CD4-positive, alpha-beta T cell treated with Interleukin-15 for 4 hours (primary cell): ENCODE results near the gene IPO4.
"Not testable (repeated sequence)": the region's sequence is repeated elsewhere in the genome, so short reads cannot be mapped to it uniquely, and the experiment has no call there.

ENCODE experiments used
- DNase-seq: peaks from one replicate; pipeline ENCODE4 v3.0.0-alpha.2; 2020; ENCODE audit warnings: low spot score

Gene IPO4, protein sequence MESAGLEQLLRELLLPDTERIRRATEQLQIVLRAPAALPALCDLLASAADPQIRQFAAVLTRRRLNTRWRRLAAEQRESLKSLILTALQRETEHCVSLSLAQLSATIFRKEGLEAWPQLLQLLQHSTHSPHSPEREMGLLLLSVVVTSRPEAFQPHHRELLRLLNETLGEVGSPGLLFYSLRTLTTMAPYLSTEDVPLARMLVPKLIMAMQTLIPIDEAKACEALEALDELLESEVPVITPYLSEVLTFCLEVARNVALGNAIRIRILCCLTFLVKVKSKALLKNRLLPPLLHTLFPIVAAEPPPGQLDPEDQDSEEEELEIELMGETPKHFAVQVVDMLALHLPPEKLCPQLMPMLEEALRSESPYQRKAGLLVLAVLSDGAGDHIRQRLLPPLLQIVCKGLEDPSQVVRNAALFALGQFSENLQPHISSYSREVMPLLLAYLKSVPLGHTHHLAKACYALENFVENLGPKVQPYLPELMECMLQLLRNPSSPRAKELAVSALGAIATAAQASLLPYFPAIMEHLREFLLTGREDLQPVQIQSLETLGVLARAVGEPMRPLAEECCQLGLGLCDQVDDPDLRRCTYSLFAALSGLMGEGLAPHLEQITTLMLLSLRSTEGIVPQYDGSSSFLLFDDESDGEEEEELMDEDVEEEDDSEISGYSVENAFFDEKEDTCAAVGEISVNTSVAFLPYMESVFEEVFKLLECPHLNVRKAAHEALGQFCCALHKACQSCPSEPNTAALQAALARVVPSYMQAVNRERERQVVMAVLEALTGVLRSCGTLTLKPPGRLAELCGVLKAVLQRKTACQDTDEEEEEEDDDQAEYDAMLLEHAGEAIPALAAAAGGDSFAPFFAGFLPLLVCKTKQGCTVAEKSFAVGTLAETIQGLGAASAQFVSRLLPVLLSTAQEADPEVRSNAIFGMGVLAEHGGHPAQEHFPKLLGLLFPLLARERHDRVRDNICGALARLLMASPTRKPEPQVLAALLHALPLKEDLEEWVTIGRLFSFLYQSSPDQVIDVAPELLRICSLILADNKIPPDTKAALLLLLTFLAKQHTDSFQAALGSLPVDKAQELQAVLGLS

DNA sequence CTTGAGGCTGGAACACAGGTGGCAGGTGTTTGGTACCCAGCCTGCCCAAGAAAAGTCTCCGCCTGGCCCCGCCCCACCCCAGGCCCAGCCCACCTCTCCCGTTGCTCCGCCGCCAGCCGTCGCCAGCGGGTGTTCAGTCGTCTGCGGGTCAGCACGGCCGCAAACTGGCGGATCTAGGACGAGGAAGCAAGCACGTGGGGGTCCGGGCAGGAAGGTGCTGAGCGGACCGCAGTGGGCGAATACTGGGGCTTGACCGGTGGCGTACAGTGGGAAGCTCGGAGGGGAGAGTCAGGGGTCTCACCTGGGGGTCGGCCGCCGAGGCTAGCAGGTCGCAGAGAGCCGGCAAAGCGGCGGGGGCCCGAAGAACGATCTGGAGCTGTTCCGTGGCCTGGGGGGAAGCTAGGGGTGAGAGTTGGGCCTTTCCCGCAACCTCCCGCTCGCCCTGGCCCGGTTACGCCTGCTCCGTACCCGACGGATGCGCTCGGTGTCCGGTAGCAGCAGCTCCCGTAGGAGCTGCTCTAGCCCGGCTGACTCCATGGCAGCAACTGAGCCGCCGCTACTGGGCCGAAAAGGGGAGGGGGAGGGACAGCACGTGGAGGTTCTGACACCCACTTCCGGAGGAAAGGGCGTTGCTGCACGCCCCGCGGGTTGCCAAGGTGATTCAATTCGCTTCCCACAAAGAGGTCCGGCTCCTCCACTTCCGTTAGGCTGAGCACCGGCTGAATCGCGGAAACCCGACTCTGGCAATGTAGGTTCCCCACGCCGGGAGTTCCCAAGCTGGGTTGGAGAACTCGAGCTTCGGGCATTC is at the start of gene IPO4:
IPO4 (minus strand) TSS at position 566 of the 808 bp plus-strand sequence; CDS start at position 537, 29 bp downstream.
- peak; percentile 97 for DNase-seq

DNA sequence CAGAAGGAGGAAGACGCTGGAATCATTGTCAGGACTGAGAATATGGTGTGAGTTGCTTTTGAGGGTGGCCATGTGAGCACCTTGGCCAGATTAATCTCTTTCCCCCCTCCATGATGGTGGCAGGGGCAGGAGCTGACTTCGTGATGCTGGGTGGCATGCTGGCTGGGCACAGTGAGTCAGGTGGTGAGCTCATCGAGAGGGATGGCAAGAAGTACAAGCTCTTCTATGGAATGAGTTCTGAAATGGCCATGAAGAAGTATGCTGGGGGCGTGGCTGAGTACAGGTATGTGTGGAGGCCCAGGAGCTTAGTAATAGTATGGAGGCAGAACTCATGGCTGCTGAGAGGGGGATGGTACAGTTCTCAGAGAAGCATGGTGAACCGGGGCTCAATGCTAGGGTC is 49.5 kb upstream of the IPO4 start:
- DNase-seq = no peak

DNA sequence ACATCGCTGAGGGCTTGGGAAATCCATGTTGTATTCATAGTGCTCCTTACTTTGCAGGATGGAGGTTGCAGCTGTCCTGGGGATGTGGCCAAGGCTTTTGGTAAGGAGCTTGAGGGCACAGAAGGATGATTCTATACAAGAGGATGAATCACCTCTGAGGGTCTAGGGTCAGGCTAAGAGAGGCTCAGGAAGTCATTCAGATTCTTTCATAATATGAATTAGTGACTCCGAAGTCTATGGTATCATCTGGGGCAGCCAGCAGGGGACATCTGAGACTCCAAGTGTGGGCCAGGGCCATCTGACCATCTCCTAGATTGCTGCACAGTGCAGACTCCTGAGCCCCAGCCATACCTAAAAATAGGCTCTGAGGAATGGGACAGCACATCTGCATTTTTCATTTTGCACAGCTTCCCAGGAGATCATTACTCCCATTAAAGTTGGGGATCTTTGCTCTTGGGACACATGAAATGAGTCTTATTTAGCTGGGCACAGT is 48.9 kb upstream of the IPO4 start:
- no peak for DNase-seq

DNA sequence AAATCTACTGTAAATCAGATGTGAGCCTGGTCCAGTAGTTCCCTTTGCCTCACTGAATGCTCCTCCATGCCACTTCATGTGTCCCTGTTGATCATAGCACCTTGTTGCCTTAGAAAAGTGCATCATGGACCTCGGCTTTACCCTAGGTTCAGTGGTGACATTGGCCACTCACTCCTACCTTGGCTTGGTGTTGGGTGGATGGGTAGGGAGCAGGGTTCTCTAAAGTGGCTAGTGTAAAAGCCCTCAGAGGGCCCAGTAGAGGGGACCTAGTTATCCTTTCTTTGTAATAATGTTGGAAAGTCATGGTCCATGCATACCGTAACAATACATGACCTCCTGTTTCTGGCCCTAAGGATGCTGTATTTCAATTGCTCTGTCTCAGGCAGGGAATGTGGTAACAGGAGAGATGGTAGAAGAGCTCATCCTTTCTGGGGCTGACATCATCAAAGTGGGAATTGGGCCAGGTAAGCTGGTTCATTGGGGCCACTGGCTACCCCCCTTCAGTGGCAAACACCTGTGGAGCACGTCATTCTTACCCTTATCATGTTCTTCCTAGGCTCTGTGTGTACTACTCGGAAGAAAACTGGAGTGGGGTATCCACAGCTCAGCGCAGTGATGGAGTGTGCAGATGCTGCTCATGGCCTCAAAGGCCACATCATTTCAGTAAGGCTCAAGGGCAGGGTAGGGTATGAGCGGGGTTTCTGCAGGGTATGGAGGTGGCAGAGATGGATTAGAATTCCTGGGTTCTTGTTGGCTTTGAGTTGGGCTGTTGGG is 48.3 kb upstream of the IPO4 start:
- no peak for DNase-seq

DNA sequence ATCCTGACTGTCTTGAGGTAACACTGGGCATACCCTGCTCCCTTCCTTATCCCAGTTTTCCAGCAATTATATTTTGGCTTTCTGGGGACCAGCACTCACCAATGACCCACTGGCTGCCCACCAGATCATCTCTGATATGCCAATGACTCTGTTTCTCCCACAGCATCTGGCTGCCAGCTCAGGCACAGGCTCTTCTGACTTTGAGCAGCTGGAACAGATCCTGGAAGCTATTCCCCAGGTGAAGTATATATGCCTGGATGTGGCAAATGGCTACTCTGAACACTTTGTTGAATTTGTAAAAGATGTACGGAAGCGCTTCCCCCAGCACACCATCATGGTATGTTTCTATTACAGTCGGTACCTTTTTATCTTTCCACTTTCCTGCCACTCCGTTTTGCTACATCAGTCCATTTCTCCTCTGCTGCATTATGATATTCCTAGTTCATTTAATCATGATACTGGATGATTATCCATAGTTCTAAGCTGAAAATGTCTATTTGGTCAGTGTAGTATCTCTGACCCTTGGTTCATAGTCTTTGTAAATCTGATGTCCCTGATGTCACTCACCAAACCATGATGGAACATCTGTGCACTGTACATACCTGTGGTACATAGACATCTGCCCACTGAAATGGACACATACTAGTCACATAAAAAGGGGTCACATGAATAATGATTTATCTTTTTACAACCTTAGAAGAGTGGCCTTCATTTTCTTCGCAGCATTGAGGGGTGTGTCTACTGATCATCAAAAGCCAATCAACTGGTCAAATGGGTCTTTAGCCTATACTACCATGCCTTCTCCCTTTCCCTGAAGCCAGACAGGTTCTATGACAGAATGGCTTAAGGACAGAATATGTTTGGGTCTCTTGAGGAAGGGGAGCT is 47.4 kb upstream of the IPO4 start:
- no peak for DNase-seq

DNA sequence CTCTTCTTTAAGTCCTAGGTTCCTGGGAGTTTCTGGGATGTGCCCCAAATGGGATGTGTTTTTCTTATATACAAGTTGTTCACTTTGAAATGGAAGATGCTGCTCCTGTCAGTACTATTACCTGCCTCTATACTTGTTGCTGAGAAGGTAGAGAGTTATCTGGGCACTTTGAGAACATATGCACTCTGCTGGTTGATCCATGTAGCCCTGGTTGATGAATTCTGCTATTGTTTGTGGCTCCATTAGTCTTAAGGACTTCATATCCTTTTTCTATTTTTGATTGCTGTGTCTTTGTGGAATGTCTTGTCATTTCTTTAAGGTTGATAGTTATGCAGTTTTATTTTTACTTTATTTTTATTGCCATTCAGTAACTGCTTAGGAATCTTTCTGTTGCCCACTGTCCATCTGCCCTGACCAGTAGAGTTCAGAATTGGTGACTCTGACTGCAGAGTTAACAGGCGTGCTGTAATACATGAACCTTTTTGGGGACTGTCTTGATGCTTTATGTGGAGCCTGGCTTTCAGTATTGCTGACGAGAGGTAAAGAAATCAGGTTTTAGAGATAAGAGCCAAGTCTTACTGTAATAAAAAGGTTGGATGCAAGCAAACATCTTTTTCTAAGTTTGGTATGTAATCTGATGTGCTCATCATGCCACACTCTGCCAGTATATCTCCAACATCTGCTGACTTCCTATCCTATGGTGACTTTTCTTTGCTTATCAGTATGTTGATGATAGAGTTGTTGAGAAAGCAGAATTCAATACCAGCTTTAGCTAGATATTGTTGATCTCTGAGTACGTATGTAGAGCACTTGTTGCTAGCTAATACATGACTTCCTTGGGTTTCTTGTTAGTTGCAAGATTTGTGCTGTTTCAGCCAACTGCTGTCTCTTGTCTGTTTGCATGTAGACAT is 45.7 kb upstream of the IPO4 start:
- DNase-seq = no peak

DNA sequence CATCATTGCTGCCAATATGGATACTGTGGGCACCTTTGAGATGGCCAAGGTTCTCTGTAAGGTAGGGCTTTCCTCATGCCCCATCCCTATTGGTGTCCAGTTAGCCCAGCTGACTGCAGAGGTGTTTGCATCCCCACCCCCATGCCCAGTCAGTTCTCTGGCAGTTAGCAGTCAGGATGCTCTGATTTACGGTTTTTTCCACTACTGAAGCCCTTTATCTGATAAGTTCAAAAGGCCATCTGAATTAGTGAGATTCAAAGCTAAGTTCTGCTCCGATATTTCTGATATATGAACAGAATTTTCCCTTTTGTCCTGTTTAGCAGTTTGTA is 44.9 kb upstream of the IPO4 start:
- DNase-seq = no peak

DNA sequence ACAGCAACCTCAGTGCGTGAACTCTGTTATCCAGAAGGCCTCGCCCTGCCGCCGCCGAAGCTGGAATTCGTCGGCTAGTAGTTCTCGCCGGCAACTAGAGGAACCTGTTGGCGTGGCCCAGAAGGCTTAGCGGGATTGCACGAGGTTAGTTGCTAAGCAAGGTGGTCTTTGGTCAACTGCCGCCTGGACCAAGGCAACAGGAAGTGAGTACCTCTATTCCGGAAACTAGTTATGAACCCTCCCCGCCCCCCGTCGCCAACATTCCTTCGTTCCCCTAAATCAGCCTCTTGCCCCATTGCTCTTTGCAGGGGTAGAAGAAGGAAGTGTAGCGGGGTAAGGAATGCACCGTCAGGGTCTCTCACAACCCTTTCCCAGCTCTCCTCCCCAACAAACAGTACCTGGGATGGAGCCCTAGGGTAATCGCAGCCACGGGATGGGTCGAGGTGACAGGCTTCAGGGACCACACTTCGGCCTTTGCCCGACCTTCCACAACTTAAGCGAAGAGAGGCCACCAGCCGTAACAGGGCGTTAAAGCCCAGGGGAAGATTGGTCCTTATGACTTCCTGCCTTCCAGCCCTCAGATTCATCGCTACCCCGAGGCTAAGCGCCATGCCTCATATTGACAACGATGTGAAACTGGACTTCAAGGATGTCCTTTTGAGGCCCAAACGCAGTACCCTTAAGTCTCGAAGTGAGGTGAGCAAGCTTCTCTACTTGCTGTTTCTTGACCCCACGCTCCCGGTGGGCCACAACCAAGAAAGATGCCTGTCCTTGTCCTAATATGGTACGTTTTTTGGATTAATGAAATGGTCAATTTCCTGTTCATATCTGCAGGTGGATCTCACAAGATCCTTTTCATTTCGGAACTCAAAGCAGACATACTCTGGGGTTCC is 44.3 kb upstream of the IPO4 start, which contains the start of gene GMPR2:
GMPR2 (plus strand) TSS at position 285 of the 893 bp plus-strand sequence; CDS start at position 610, 325 bp downstream.
- DNase-seq = no peak

DNA sequence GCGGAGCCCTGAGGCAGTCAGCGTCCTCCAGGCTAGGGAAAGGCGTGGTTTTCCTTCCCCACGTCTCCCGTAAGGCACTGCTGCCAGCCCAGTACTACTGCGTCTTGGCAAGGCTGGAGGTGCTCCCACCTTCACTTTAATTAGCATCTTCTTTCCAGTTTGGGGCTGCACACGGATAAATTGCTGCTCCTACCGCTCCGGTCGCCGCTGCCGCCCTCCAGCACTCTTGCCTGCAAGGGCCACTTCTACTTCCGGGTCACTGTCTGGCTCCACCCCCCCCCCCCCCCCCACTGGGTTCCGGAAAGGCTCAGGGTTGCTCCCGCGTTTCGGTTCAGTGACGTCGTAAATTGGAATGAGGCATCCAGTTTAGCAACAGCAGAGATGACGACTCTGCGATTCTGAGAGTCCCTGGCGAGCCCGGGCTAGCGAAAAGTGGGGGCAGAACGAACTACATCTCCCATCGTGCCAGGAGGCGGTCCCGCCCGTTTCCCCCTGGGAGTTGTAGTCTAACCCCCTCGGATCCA is 43.6 kb upstream of the IPO4 start, which contains the start of gene NEDD8:
NEDD8 (minus strand) TSS at position 247 of the 524 bp plus-strand sequence; CDS start at position 147, 100 bp downstream.
- peak; percentile 87 for DNase-seq

DNA sequence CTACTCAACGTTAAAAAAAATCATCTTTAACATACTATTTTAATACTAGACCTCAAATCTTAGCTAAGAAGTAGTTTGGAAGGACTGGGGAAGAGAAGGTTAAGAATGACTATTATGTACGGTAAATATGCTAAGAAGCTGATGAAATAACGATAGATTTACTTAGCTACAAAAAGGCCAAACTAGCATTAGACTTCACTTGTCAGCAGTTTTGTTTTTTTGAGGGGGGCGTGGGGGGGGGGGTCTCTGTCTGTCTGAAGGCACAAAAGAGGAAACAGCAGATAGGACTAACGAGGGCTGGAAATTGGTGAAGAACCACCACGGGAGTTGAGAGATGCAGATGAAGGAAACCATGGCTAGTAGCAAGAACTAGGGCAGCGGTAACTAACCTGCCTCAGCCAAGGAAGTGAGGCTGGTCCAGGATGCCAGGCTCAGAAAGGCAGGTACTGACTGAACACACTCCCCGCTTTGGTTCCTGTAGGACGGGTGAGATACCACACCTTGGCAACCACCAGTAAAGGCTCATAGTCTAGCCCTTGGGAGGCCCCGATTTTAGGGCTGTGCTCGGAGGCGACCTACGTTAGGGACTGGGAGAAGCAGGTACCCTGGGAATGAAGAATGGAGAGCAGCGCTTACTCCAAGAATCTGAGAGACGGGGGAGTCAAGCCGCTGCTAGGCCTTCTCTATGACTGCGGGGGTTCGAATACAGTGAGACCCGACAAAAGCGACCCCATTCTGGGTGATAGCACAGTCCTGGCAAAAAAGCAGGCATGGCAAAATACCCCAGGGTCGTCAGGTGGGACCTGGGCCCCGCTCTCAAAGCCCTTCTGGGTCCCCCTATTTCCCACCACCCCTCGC is 42.9 kb upstream of the IPO4 start:
- peak; percentile 12 for DNase-seq

DNA sequence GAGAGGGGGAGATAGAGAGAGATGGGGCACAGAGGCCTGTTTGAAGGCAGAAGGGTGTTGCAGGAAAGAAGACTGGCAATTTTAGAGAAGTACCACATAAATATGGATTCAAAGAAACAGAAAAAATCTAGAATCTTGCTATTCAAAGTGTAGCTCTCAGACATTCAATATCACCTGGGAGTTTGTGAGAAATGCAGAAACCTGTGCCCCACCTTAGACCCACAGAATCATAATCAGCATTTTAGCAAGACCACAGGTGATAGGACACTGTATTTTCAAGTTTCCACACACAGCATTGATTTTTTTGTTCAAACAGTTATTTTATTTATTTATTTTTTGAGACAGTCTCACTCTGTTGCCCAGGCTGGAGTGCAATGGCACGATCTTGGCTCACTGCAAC is 40.3 kb upstream of the IPO4 start:
- DNase-seq = no peak

DNA sequence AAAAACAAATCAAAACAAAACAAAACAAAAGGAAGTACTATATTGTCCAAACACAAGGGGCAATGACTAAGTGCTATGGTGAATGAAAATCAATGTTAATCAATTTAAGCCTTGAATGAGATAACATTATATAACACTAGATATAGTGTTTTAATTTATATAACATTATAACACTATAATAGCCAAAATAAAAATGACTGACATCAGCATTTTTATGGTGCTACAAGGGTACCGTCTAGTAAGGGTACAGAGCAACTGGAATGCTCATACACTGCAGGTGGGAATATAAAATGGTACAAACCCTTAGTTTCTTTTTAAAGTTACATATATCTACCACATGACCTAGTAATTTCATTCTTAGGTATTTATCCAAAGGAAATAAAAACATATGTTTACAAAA is 37.9 kb upstream of the IPO4 start:
- no peak for DNase-seq

DNA sequence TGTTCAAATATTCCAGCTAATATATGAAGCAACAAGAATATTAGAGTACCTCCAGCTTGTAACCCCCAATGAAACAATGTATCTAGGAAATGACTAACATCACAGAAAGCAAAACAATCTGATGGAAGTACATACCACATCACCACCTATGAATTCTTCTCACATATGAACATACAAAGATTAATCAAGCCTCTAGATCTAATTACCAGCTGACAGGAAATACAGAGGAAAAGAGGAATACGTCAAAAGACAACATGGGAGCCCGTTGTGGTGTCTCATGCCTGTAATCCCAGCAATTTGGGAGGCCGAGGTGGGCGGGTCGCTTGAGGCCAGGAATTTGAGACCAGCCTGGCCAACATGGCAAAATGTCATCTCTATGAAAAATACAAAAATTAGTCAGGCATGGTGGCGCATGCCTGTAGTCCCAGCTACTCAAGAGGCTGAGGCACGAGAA is 36.0 kb upstream of the IPO4 start:
- DNase-seq = no peak

DNA sequence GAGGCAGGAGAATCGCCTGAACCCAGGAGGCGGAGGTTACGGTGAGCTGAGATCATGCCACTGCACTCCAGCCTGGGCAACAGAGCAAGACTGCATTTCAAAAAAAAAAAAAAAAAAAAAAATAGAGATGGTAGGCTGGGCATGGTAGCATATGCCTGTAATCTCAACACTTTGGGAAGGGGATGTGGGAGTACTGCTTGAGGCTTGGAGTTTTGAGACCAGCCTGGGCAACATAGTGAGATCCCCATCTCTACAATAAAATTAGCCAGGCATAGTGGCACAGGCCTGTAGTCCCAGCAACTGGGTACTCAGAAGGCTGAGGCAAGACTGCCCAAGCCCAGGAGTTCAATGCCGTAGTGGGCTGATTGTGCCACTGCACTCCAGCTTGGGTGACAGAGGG is 34.4 kb upstream of the IPO4 start:
- not testable (repeated sequence) for DNase-seq

DNA sequence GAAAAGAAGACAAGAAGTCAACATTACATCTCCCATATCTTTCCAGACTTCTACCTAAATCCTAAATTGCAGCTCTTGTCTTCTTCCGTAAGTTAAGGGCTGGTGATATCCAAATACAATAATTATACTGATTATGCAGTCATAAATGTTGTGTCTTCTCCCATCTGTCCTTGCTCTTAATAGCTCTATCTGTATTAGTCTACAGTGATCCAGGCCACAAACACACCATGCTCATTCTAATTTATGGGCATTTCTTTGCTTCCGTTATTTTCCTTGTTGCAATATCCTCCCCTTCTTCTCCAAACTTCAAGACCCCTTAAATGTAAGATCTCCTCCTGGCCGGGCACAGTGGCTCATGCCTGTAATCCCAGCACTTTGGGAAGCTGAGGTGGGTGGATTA is 30.9 kb upstream of the IPO4 start:
- no peak for DNase-seq

DNA sequence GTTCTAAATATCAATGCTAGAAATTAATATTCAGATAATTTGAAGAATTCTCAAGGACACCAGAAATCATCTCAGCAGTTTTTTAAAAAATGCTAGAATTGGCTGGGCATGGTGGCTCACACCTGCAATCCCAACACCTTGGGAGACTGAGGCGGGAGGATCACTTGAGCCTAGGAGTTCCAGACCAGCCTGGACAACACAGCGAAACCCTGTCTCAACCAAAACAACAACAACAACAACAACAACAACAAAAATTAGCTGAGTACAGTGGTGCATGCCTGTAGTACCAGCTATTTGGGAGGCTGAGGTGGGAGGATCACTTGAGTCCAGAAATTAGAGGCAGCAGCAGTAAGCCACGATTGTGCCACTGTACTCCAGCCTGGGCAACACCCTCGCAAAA is 30.5 kb upstream of the IPO4 start:
- DNase-seq = no peak
